Measurements from ENCODE around the gene WDR46.
"Not testable (repeated sequence)": the region's sequence is repeated elsewhere in the genome, so short reads cannot be mapped to it uniquely, and the experiment has no call there.

WDR46 gene

GRCh38 chr6:33286946-33287914, 1.8 kb downstream of the WDR46 start:
- DNase-seq (ENCODE audit: low spot score in 2 of 2), result no peak
- Histone ChIP-seq H3K27me3 (ENCODE audit: low read depth) (no peaks in the 10 kb centered on the region), H3K9me3 (no peaks in the 10 kb centered on the region), H3K4me3 (no peak overlapping the region), H3K4me1 (peaks cover 8% of the 10 kb centered on the region), H3K36me3 (replicated peaks) (peaks cover 49% of the 10 kb centered on the region)
- in situ Hi-C loops (cut with MboI; ENCODE audit: low sequenced_read_pairs), result no loop called here

- in situ Hi-C loops (cut with MboI; ENCODE audit: low sequenced_read_pairs); H3K9me3 ChIP-seq; H3K27me3 ChIP-seq (ENCODE audit: low read depth); H3K4me1 ChIP-seq; H3K4me3 ChIP-seq; DNase-seq (ENCODE audit: low spot score in 2 of 2): not testable (repeated sequence)
- H3K36me3 ChIP-seq (replicated peaks), result peaks cover 49% of the 10 kb centered on the region
Measured at GRCh38 chr6:33285214-33285613, 3.8 kb downstream of the WDR46 start.

GRCh38 chr6:33280539-33280938, 8.5 kb downstream of the WDR46 start:
- H3K36me3 ChIP-seq (replicated peaks), result peaks cover 62% of the 10 kb centered on the region
- in situ Hi-C loops (cut with MboI; ENCODE audit: low sequenced_read_pairs), result no loop called here
- peaks cover 9% of the 10 kb centered on the region for H3K4me1 ChIP-seq

GRCh38 chr6:33279971-33280511, 9.0 kb downstream of the WDR46 start:
- DNase-seq (ENCODE audit: low spot score in 2 of 2), result peak; percentile 37 to 75
- no peak overlapping the region for H3K4me3 ChIP-seq
- peaks cover 14% of the 10 kb centered on the region for H3K4me1 ChIP-seq
- in situ Hi-C loops (cut with MboI; ENCODE audit: low sequenced_read_pairs), result no loop called here
- H3K27me3 ChIP-seq (ENCODE audit: low read depth), result no peaks in the 10 kb centered on the region
- H3K9me3 ChIP-seq, result no peaks in the 10 kb centered on the region
- peaks cover 62% of the 10 kb centered on the region for H3K36me3 ChIP-seq (replicated peaks)

More at GRCh38 chr6:33280539-33280938, 8.5 kb downstream of the WDR46 start:
- Histone ChIP-seq H3K4me3 (no peak overlapping the region), H3K9me3 (no peaks in the 10 kb centered on the region), H3K27me3 (ENCODE audit: low read depth) (no peaks in the 10 kb centered on the region)
- no peak for DNase-seq (ENCODE audit: low spot score in 2 of 2)

- in situ Hi-C loops (cut with MboI; ENCODE audit: low sequenced_read_pairs), result no loop called here
Measured at GRCh38 chr6:33279257-33279695, 9.8 kb downstream of the WDR46 start.

GRCh38 chr6:33278810-33279209, 10.2 kb downstream of the WDR46 start:
- no peak overlapping the region for H3K4me3 ChIP-seq
- H3K36me3 ChIP-seq (replicated peaks), result peaks cover 66% of the 10 kb centered on the region
- peaks cover 25% of the 10 kb centered on the region for H3K4me1 ChIP-seq
- H3K9me3 ChIP-seq, result no peaks in the 10 kb centered on the region
- no peak for DNase-seq (ENCODE audit: low spot score in 2 of 2)
- in situ Hi-C loops (cut with MboI; ENCODE audit: low sequenced_read_pairs), result no loop called here
- no peaks in the 10 kb centered on the region for H3K27me3 ChIP-seq (ENCODE audit: low read depth)

More at GRCh38 chr6:33279257-33279695, 9.8 kb downstream of the WDR46 start:
- no peaks in the 10 kb centered on the region for H3K27me3 ChIP-seq (ENCODE audit: low read depth)
- peaks cover 62% of the 10 kb centered on the region for H3K36me3 ChIP-seq (replicated peaks)
- DNase-seq (ENCODE audit: low spot score in 2 of 2), result no peak
- H3K4me1 ChIP-seq, result peaks cover 22% of the 10 kb centered on the region
- H3K9me3 ChIP-seq, result no peaks in the 10 kb centered on the region
- no peak overlapping the region for H3K4me3 ChIP-seq

- no peaks in the 10 kb centered on the region for H3K27me3 ChIP-seq (ENCODE audit: low read depth)
- H3K4me3 ChIP-seq, result no peak overlapping the region
Measured at GRCh38 chr6:33278392-33278741, 10.7 kb downstream of the WDR46 start.

GRCh38 chr6:33277663-33278391, 11.2 kb downstream of the WDR46 start:
- Histone ChIP-seq H3K4me3 (peak overlapping the region; percentile 28), H3K27me3 (ENCODE audit: low read depth) (no peaks in the 10 kb centered on the region), H3K4me1 (peaks cover 25% of the 10 kb centered on the region), H3K9me3 (no peaks in the 10 kb centered on the region), H3K36me3 (replicated peaks) (peaks cover 76% of the 10 kb centered on the region)
- in situ Hi-C loops (cut with MboI; ENCODE audit: low sequenced_read_pairs), result no loop called here
- peak in 1 of 2 experiments; percentile 32 for DNase-seq (ENCODE audit: low spot score in 2 of 2)

More at GRCh38 chr6:33278392-33278741, 10.7 kb downstream of the WDR46 start:
- peaks cover 25% of the 10 kb centered on the region for H3K4me1 ChIP-seq
- H3K9me3 ChIP-seq, result no peaks in the 10 kb centered on the region
- DNase-seq (ENCODE audit: low spot score in 2 of 2), result no peak
- in situ Hi-C loops (cut with MboI; ENCODE audit: low sequenced_read_pairs), result no loop called here
- H3K36me3 ChIP-seq (replicated peaks), result peaks cover 71% of the 10 kb centered on the region

- H3K9me3 ChIP-seq, result no peaks in the 10 kb centered on the region
- DNase-seq (ENCODE audit: low spot score in 2 of 2), result peak; percentile 87 to 91
- H3K36me3 ChIP-seq (replicated peaks), result peaks cover 81% of the 10 kb centered on the region
- in situ Hi-C loops (cut with MboI; ENCODE audit: low sequenced_read_pairs), result no loop called here
- H3K4me1 ChIP-seq, result peaks cover 25% of the 10 kb centered on the region
- no peaks in the 10 kb centered on the region for H3K27me3 ChIP-seq (ENCODE audit: low read depth)
- H3K4me3 ChIP-seq, result peak within 1 kb of the TSS; percentile 78
Measured at GRCh38 chr6:33276864-33277662, 12.0 kb downstream of the WDR46 start, which contains the start of gene B3GALT4. B3GALT4 (plus strand) TSS chr6:33277123; CDS start chr6:33277420, 297 bp downstream.

GRCh38 chr6:33276581-33276863, 12.5 kb downstream of the WDR46 start:
- DNase-seq (ENCODE audit: low spot score in 2 of 2), result no peak
- Histone ChIP-seq H3K9me3 (no peaks in the 10 kb centered on the region), H3K36me3 (replicated peaks) (peaks cover 82% of the 10 kb centered on the region), H3K27me3 (ENCODE audit: low read depth) (no peaks in the 10 kb centered on the region), H3K4me1 (peaks cover 25% of the 10 kb centered on the region), H3K4me3 (peak overlapping the region; percentile 28)
- in situ Hi-C loops (cut with MboI; ENCODE audit: low sequenced_read_pairs), result no loop called here

- H3K27me3 ChIP-seq (ENCODE audit: low read depth); in situ Hi-C loops (cut with MboI; ENCODE audit: low sequenced_read_pairs); H3K9me3 ChIP-seq: not testable (repeated sequence)
- Histone ChIP-seq H3K4me1 (peaks cover 25% of the 10 kb centered on the region), H3K4me3 (peak overlapping the region; percentile 78), H3K36me3 (replicated peaks) (peaks cover 77% of the 10 kb centered on the region)
- DNase-seq (ENCODE audit: low spot score in 2 of 2), result peak in 1 of 2 experiments; percentile 38
Measured at GRCh38 chr6:33275795-33276580, 13.1 kb downstream of the WDR46 start.

GRCh38 chr6:33273924-33274902, 14.8 kb downstream of the WDR46 start:
- Histone ChIP-seq H3K4me1 (peaks cover 25% of the 10 kb centered on the region), H3K27me3 (ENCODE audit: low read depth) (no peaks in the 10 kb centered on the region), H3K9me3 (no peaks in the 10 kb centered on the region), H3K36me3 (replicated peaks) (peaks cover 66% of the 10 kb centered on the region), H3K4me3 (peak overlapping the region; percentile 78)
- no peak for DNase-seq (ENCODE audit: low spot score in 2 of 2)
- in situ Hi-C loops (cut with MboI; ENCODE audit: low sequenced_read_pairs), result no loop called here
